ENCODE measurements around the gene CBARP.

Gene CBARP

GRCh38 chr19:1199531-1199930, 38.3 kb downstream of the CBARP start:
- no peaks in the 10 kb centered on the region for H3K36me3 ChIP-seq (replicated peaks)
- no peak overlapping the region for H3K4me3 ChIP-seq (ENCODE audit: low read depth, low read length)
- H3K27me3 ChIP-seq (replicated peaks): no peaks in the 10 kb centered on the region
- in situ Hi-C loops (cut with HindIII; ENCODE audit: low pct_ligation_motif_present, low sequenced_read_pairs): no loop called here
- no peak for TF ChIP-seq CTCF (IDR thresholded peaks at IDR 0.05; ENCODE audit: low read depth, low read length, missing control alignments)
- DNase-seq: no peak
- H3K27ac ChIP-seq: no peak overlapping the region

GRCh38 chr19:1189419-1189818, 48.4 kb downstream of the CBARP start:
- no peak for TF ChIP-seq CTCF (IDR thresholded peaks at IDR 0.05; ENCODE audit: low read depth, low read length, missing control alignments)
- in situ Hi-C loops (cut with HindIII; ENCODE audit: low pct_ligation_motif_present, low sequenced_read_pairs): no loop called here
- Histone ChIP-seq H3K27me3 (replicated peaks) (no peaks in the 10 kb centered on the region), H3K36me3 (replicated peaks) (no peaks in the 10 kb centered on the region), H3K27ac (no peak overlapping the region), H3K4me3 (ENCODE audit: low read depth, low read length) (no peak overlapping the region)
- DNase-seq: no peak

DNA sequence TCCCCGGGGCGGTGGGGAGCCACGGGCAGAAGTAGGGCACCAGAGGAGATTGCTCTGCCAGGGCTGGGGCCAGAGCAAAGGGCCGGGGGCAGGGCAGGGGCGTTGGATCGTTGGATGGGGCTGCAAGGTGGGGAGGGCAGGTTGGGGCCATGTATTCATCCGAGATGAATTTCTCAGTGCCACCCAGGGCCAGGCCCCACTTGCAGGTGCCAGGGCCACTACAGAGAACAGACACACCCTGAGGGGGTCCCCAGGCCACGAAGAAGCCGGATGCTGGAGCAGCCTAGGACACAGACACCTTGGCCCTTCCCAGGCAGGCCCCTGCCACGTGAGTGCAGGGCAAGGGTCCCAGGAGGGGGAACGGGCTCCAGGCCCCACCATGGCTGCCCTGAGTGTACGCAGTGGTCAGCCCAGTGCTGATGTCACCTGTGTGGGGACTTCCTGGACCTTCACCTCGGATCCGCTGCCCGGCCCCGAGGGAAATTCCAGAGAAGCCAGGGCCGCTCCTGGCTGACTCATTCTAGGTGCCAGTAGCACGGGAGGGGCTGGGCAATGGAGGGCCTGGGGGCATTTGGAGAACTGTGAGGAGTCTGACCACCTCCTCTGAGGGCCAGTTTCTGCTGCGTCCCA, 54.1 kb downstream of the CBARP start:
- Histone ChIP-seq H3K27me3 (replicated peaks) (no peaks in the 10 kb centered on the region), H3K27ac (no peak overlapping the region), H3K4me3 (ENCODE audit: low read depth, low read length) (no peak overlapping the region), H3K36me3 (replicated peaks) (no peaks in the 10 kb centered on the region)
- TF ChIP-seq CTCF (IDR thresholded peaks at IDR 0.05; ENCODE audit: low read depth, low read length, missing control alignments): no peak
- DNase-seq: no peak
- in situ Hi-C loops (cut with HindIII; ENCODE audit: low pct_ligation_motif_present, low sequenced_read_pairs): no loop called here

GRCh38 chr19:1182727-1183126, 55.1 kb downstream of the CBARP start:
- TF ChIP-seq CTCF (IDR thresholded peaks at IDR 0.05; ENCODE audit: low read depth, low read length, missing control alignments): no peak
- DNase-seq: no peak
- in situ Hi-C loops (cut with HindIII; ENCODE audit: low pct_ligation_motif_present, low sequenced_read_pairs): no loop called here
- no peaks in the 10 kb centered on the region for H3K36me3 ChIP-seq (replicated peaks)
- no peak overlapping the region for H3K4me3 ChIP-seq (ENCODE audit: low read depth, low read length)
- H3K27me3 ChIP-seq (replicated peaks): no peaks in the 10 kb centered on the region
- no peak overlapping the region for H3K27ac ChIP-seq

DNA sequence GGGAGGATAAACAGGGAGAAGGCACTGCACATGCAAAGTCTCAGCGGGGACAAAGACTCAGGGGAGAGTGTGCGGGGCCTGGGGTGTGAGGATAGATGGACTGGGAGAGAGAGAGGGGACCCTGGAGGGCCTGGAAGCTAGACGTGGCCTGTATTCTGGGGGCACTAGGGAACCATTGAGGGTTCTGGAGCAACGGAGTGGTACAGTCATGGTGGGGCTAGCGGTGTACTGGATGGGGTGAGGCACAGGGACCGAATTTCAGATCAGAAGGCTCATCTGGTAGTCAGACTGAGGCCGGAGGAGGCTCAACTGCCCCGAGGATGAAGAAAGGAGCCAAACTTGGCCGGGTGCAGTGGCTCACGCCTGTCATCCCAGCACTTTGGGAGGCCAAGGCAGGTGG, 55.7 kb downstream of the CBARP start:
- TF ChIP-seq CTCF (IDR thresholded peaks at IDR 0.05; ENCODE audit: low read depth, low read length, missing control alignments): no peak
- H3K36me3 ChIP-seq (replicated peaks): no peaks in the 10 kb centered on the region
- no peak overlapping the region for H3K4me3 ChIP-seq (ENCODE audit: low read depth, low read length)
- no peak for DNase-seq
- H3K27ac ChIP-seq: no peak overlapping the region
- in situ Hi-C loops (cut with HindIII; ENCODE audit: low pct_ligation_motif_present, low sequenced_read_pairs): no loop called here
- H3K27me3 ChIP-seq (replicated peaks): no peaks in the 10 kb centered on the region

GRCh38 chr19:1181606-1182005, 56.2 kb downstream of the CBARP start:
- Histone ChIP-seq H3K27ac (no peak overlapping the region), H3K4me3 (ENCODE audit: low read depth, low read length) (no peak overlapping the region), H3K36me3 (replicated peaks) (no peaks in the 10 kb centered on the region), H3K27me3 (replicated peaks) (no peaks in the 10 kb centered on the region)
- DNase-seq: no peak
- TF ChIP-seq CTCF (IDR thresholded peaks at IDR 0.05; ENCODE audit: low read depth, low read length, missing control alignments): no peak
- in situ Hi-C loops (cut with HindIII; ENCODE audit: low pct_ligation_motif_present, low sequenced_read_pairs): no loop called here
